Measurements from ENCODE around the gene EIF2B1. TPM values are rescaled to one million over a fixed set of nuclear protein-coding genes. Genes with fewer than 3 reads are reported as not detected.
"Not testable (repeated sequence)": the region's sequence is repeated elsewhere in the genome, so short reads cannot be mapped to it uniquely, and the experiment has no call there.

The EIF2B1 gene
- total RNA-seq, 1 donor from 2014 or later: 65.8 TPM

DNA sequence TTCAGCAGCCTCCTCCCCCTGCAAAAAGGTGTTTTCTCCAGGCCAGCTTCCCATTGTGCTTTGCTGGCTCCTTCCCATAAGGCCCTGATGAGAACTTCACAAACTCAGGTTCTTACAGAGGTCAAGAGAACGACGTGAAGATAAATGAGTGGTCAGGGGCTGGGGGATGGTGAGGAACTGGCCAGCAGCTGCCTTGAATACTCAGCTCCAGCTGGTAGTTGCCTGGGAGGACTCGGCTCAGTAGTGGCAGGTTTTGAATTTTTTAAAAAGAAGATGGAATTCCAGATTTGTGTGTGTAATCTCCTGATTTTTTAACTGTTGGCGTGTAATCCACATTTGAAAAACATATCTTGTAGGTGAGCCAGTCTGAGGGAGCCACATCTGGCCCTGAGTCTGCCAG lies 25.7 kb downstream of the EIF2B1 start:
- H3K4me3 Mint-ChIP-seq (ENCODE audit: low read depth): no peak overlapping the region
- H3K36me3 Mint-ChIP-seq (ENCODE audit: low read depth): peaks cover 79% of the 10 kb centered on the region
- H3K9me3 Mint-ChIP-seq: no peaks in the 10 kb centered on the region
- no peaks in the 10 kb centered on the region for H3K27me3 Mint-ChIP-seq (ENCODE audit: low read depth)
- no peak for DNase-seq (ENCODE audit: low spot score)
- intact Hi-C loops (cut with micrococcal nuclease): no loop called here
- peaks cover 11% of the 10 kb centered on the region for H3K4me1 Mint-ChIP-seq (ENCODE audit: low read depth)
- no peak overlapping the region for H3K27ac Mint-ChIP-seq

DNA sequence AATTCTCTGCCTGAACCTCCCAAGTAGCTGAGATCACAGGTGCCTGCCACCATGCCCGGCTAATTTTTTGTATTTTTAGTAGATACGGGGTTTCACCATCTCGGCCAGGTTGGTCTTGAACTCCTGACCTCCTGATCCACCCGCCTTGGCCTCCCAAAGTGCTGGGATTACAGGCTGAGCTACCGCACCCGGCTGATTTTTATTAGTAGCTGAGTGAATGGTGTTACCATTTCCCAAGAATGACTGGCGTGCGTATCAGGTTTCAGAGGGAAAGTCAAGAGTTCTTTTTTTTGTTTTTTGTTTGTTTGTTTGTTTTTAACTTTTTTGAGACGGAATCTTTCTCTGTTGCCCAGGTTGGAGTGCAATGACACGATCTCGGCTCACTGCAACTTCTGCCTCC lies 30.0 kb downstream of the EIF2B1 start:
- H3K4me3 Mint-ChIP-seq (ENCODE audit: low read depth); H3K9me3 Mint-ChIP-seq; DNase-seq (ENCODE audit: low spot score); H3K27ac Mint-ChIP-seq; H3K27me3 Mint-ChIP-seq (ENCODE audit: low read depth): not testable (repeated sequence)
- Mint-ChIP-seq H3K4me1 (ENCODE audit: low read depth) (peaks cover 19% of the 10 kb centered on the region), H3K36me3 (ENCODE audit: low read depth) (peaks cover 59% of the 10 kb centered on the region)
- intact Hi-C loops (cut with micrococcal nuclease): loop anchor here (2.0 to 5.0 kb wide), 2 partner anchors 15 to 371 kb away; partner anchors contain the start of genes MPHOSPH9 and MTRFR

DNA sequence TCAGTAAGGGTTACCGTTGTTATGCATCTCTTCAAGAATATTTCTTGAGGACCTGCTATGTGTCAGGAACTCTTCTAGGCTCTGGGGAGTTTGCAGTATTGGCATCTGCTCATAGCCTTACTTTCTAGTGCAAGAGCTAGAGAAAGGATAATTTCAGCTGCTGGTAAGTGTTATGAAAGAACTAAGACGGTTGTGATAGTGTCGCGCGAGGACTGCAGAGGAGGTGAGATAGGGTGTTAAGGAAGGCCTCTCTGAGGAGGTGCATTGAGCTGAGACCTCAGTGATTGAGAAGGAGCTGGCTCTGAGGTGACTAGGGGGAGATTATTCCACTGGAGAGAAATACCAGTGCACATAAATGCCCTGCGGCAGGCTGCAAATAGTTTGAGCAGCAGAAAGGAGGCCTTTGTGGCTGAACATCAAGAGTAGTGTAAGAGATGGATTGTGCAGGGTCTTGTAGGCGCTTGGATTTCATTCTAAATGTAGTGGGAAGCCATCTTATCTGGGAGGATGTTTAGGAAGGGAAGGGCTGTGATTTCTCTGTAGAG lies 30.8 kb downstream of the EIF2B1 start:
- no peak for DNase-seq (ENCODE audit: low spot score)
- intact Hi-C loops (cut with micrococcal nuclease): loop anchor here (1.0 to 5.0 kb wide), 3 partner anchors 16 to 370 kb away; partner anchors contain the start of genes EIF2B1, GTF2H3, MPHOSPH9 and MTRFR
- no peaks in the 10 kb centered on the region for H3K27me3 Mint-ChIP-seq (ENCODE audit: low read depth)

DNA sequence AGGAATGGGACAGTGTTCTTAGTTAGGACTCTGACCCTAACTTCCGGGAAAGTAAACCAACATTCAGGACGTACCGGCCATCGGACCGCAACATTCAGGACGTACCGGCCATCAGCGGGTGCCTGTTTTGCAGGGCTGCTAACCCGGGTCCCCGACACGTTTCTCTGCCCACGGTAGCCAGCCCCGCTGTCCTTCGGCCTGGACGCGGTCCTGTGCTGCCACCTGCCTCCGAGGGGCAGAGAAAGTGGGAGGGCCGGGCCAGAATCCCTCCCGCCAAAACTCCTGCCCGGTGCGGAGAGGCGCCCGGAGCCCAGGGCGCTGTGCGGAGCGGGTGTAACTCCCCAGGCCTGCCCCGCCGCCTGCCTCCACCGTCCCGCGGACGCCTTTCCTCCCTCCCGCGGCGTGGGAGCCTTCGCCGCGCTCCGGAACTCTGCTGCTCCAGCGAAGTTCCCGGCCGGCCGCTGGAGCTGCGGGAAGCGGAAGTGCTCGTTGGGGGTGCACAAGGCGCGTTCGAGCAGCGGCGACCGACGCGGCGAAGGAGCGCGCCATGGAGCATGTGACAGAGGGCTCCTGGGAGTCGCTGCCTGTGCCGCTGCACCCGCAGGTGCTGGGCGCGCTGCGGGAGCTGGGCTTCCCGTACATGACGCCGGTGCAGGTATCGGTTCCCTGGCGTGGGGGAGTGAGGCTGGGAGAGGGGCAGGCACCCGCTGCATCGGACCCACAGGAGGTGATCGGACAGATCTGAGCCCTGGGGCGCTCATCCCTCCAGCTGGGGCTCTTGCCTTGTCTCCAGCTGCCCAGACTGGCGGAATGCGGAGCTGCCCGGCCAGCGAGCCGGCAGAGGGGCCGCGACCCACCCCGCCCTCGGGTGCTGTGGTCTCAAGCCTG lies 31.6 kb downstream of the EIF2B1 start, which contains the start of gene DDX55:
TSS of gene DDX55 (plus strand) at position 498 of the 888 bp plus-strand sequence. CDS start at position 548, 50 bp downstream.
- Mint-ChIP-seq H3K4me1 (ENCODE audit: low read depth) (peaks cover 18% of the 10 kb centered on the region), H3K9me3 (no peaks in the 10 kb centered on the region), H3K36me3 (ENCODE audit: low read depth) (peaks cover 59% of the 10 kb centered on the region), H3K4me3 (ENCODE audit: low read depth) (peak within 1 kb of the TSS; percentile 96), H3K27me3 (ENCODE audit: low read depth) (no peaks in the 10 kb centered on the region), H3K27ac (peak within 1 kb of the TSS; percentile 95)
- DNase-seq (ENCODE audit: low spot score): peak; percentile 83
- intact Hi-C loops (cut with micrococcal nuclease): loop anchor here (1.0 to 5.0 kb wide), 3 partner anchors 17 to 370 kb away; partner anchors contain the start of genes EIF2B1, GTF2H3, MPHOSPH9 and MTRFR

More for the DNA sequence above, 30.8 kb downstream of the EIF2B1 start:
- H3K4me1 Mint-ChIP-seq (ENCODE audit: low read depth): peaks cover 18% of the 10 kb centered on the region
- peak overlapping the region; percentile 95 for H3K27ac Mint-ChIP-seq
- peaks cover 59% of the 10 kb centered on the region for H3K36me3 Mint-ChIP-seq (ENCODE audit: low read depth)
- no peaks in the 10 kb centered on the region for H3K9me3 Mint-ChIP-seq
- H3K4me3 Mint-ChIP-seq (ENCODE audit: low read depth): peak overlapping the region; percentile 96

DNA sequence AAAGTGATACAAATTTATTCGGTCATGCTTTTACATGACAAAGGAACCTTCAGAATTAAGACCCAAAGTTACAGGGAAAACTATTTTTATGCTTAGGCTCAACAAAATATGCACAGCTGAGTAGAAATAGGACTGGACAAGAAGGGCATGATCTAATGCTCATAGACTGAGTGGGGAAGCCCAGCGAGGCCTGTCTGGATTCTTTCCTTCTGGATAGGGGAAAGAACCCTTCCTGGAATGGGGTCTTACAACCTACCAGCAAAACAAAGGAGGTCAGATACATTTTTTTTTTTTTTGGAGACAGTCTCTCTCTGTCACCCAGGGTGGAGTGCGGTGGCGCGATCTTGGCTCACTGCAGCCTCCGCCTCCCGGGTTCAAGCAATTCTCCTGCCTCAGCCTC lies 33.8 kb downstream of the EIF2B1 start:
- peaks cover 14% of the 10 kb centered on the region for H3K4me1 Mint-ChIP-seq (ENCODE audit: low read depth)
- intact Hi-C loops (cut with micrococcal nuclease): loop anchor here (5.0 kb wide), 1 partner anchor 367 kb away; the partner anchor contains the start of genes MPHOSPH9 and MTRFR
- H3K36me3 Mint-ChIP-seq (ENCODE audit: low read depth): peaks cover 63% of the 10 kb centered on the region

DNA sequence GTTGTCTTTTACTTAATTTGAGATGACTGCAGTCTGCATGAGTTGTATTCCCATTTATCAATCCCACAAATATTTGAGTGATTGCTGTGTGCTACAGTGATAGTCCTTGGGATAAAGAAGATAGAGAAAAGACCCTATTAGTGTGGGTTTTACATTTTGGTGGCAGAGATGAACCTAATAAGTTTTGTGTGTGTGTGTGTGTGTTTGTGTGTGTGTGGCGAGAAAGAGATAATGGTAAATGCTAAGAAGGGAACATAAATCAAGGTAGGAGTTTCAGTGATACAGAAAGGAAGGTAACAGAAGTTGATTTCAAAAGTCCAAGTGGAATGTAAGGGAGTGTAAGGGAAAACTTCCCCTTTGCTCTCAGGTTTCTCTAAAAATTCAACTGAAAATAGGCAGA lies 34.2 kb downstream of the EIF2B1 start:
- peak overlapping the region; percentile 5 for H3K27ac Mint-ChIP-seq
- H3K27me3 Mint-ChIP-seq (ENCODE audit: low read depth): no peaks in the 10 kb centered on the region
- peak overlapping the region; percentile 28 for H3K4me3 Mint-ChIP-seq (ENCODE audit: low read depth)
- H3K4me1 Mint-ChIP-seq (ENCODE audit: low read depth): peaks cover 14% of the 10 kb centered on the region
- intact Hi-C loops (cut with micrococcal nuclease): no loop called here
- DNase-seq (ENCODE audit: low spot score): no peak
- H3K36me3 Mint-ChIP-seq (ENCODE audit: low read depth): peaks cover 60% of the 10 kb centered on the region
- no peaks in the 10 kb centered on the region for H3K9me3 Mint-ChIP-seq

More for the DNA sequence above, 33.8 kb downstream of the EIF2B1 start:
- peak overlapping the region; percentile 28 for H3K4me3 Mint-ChIP-seq (ENCODE audit: low read depth)
- no peak for DNase-seq (ENCODE audit: low spot score)
- no peaks in the 10 kb centered on the region for H3K27me3 Mint-ChIP-seq (ENCODE audit: low read depth)
- H3K27ac Mint-ChIP-seq: peak overlapping the region; percentile 33
- no peaks in the 10 kb centered on the region for H3K9me3 Mint-ChIP-seq

DNA sequence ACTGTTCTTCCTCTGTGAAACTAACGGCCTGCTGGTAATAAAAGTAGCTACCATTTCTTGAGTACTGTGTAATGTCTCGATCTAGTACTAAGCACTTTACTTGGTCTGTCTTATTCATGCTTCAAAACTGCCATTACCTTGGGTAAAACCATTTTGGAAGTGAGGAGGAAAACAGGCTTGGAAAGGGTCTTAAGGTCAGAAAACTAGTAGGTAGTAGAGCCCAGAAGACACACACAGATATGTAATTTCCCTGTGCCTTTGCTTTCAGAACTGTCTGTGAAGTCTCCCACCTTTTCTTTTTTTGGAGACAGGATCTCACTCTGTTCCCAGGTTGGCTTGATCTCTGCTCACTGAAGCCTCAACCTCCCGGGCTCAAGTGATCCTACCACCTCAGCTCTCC lies 35.0 kb downstream of the EIF2B1 start:
- H3K4me3 Mint-ChIP-seq (ENCODE audit: low read depth): no peak overlapping the region
- peak overlapping the region; percentile 29 for H3K27ac Mint-ChIP-seq
- no peaks in the 10 kb centered on the region for H3K9me3 Mint-ChIP-seq
- intact Hi-C loops (cut with micrococcal nuclease): no loop called here
- no peak for DNase-seq (ENCODE audit: low spot score)
- H3K27me3 Mint-ChIP-seq (ENCODE audit: low read depth): no peaks in the 10 kb centered on the region
- peaks cover 58% of the 10 kb centered on the region for H3K36me3 Mint-ChIP-seq (ENCODE audit: low read depth)
- peaks cover 14% of the 10 kb centered on the region for H3K4me1 Mint-ChIP-seq (ENCODE audit: low read depth)

DNA sequence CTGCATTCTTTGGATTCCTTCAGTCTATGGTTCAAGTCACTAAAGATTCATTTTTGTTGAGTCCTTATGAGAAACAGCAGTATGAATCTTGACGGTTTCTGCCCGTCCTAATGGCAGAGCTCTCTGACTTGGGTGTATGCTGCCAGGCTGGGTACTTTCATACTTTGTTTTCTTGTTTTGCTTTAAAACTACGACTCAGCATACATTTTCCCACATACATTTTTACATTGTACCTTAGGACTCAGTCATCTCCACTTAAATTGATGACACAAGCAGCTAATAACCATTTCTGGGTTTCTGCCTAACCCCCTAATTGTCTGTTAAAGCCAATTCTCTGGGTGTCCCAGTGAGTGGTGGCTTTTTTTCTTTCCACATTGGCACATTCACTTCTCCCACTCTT lies 36.4 kb downstream of the EIF2B1 start:
- Mint-ChIP-seq H3K4me3 (ENCODE audit: low read depth) (no peak overlapping the region), H3K36me3 (ENCODE audit: low read depth) (peaks cover 58% of the 10 kb centered on the region), H3K9me3 (no peaks in the 10 kb centered on the region), H3K27me3 (ENCODE audit: low read depth) (no peaks in the 10 kb centered on the region), H3K27ac (no peak overlapping the region), H3K4me1 (ENCODE audit: low read depth) (peaks cover 9% of the 10 kb centered on the region)
- DNase-seq (ENCODE audit: low spot score): no peak
- intact Hi-C loops (cut with micrococcal nuclease): no loop called here

DNA sequence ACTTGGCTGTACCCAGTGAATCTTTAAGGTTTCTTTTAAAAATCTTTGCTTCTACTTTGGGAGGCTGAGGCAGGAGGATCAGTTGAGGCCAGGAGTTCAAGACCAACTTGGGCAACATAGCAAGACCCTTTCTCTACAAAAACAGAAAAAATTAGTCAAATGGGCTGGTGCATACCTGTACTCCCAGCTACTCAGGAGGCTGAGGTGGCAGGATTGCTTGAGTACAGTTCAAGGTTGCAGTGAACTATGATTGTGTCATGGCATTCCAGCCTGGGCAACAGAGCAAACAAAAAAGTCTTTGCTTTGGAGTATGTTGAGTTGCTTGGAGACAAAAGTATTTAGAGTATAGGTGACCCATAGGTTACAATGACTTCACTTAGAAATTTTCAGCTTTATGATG lies 37.8 kb downstream of the EIF2B1 start:
- Mint-ChIP-seq H3K4me1 (ENCODE audit: low read depth) (peaks cover 8% of the 10 kb centered on the region), H3K9me3 (no peaks in the 10 kb centered on the region), H3K27me3 (ENCODE audit: low read depth) (no peaks in the 10 kb centered on the region), H3K4me3 (ENCODE audit: low read depth) (no peak overlapping the region), H3K27ac (no peak overlapping the region), H3K36me3 (ENCODE audit: low read depth) (peaks cover 68% of the 10 kb centered on the region)
- no peak for DNase-seq (ENCODE audit: low spot score)
- intact Hi-C loops (cut with micrococcal nuclease): no loop called here

DNA sequence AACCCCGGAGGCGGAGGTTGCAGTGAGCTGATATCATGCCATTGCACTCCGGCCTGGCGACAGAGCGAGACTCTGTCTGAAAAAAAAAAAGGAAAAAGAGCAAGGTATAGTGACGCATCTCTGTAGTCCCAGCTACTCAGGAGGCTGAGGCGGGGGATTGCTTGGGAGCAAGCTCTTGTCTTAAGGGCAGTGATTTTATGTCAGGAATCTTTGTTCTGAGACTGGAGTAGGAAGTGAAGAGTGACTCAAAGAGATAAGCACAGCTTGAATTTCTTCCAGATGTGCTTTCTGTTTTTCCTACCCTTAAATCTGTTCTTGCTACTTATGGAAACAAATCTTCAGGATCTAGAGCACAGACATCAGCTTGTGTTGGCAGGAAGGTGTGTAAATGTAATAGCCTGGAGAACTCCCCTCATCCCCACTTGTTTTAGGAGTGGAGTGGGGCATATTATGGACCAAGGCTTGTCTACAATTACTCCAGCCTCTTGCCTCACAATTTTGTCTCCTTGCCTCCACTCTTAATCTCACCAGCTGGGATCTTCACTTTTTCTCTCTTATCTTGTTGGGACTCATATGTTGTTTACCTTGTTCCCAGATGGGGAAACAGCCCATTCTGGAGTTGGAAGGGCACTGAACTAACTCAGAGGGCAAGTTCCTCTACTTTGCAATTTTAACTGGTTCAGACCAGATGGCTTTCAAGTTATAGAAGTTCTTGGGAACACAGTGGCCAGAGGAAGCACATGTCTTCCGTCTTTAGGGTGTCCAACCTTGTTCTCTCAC lies 41.6 kb downstream of the EIF2B1 start:
- intact Hi-C loops (cut with micrococcal nuclease): no loop called here
- H3K9me3 Mint-ChIP-seq: no peaks in the 10 kb centered on the region
- H3K27ac Mint-ChIP-seq: no peak overlapping the region
- DNase-seq (ENCODE audit: low spot score): no peak
- no peak overlapping the region for H3K4me3 Mint-ChIP-seq (ENCODE audit: low read depth)
- no peaks in the 10 kb centered on the region for H3K27me3 Mint-ChIP-seq (ENCODE audit: low read depth)
- peaks cover 73% of the 10 kb centered on the region for H3K36me3 Mint-ChIP-seq (ENCODE audit: low read depth)
- peaks cover 19% of the 10 kb centered on the region for H3K4me1 Mint-ChIP-seq (ENCODE audit: low read depth)

DNA sequence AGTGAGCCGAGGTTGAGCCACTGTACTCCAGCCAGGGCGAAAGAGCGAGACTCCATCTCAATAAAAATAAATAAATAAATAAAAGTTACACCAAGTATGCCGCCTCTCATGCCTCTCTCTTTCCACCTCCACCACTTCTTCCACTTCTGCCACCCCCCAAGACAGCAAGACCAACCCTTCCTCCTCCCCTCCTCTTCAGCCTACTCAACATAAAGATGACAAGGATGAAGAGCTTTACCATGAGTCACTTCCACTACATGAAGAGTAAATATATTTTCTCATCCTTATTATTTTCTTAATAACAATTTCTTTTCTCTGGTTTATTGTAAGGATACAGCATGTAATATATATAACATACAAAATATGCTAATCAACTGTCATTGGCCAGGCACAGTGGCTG lies 52.7 kb downstream of the EIF2B1 start:
- Mint-ChIP-seq H3K36me3 (ENCODE audit: low read depth) (peaks cover 8% of the 10 kb centered on the region), H3K27ac (no peak overlapping the region), H3K4me3 (ENCODE audit: low read depth) (no peak overlapping the region)

DNA sequence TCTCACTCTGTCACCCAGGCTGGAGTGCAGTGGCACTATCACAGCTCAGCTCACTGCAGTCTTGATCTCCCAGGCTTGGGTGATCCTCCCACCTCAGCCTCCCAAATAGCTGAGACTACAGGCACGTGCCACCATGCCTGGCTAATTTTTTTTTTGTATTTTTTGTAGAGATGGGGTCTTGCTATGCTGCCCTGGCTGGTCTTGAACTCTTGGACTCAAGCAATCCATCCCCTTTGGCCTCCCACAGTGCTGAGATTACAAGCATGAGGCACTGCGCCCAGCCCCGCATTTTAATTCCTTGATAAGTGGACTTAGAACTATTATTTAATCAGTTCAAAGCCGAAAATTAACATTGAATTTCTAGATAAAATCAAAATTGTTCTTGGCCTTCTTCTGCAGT lies 54.7 kb downstream of the EIF2B1 start:
- H3K27me3 Mint-ChIP-seq (ENCODE audit: low read depth); H3K4me3 Mint-ChIP-seq (ENCODE audit: low read depth); H3K4me1 Mint-ChIP-seq (ENCODE audit: low read depth); DNase-seq (ENCODE audit: low spot score); H3K36me3 Mint-ChIP-seq (ENCODE audit: low read depth); H3K9me3 Mint-ChIP-seq; H3K27ac Mint-ChIP-seq; intact Hi-C loops (cut with micrococcal nuclease): not testable (repeated sequence)

More for the DNA sequence above, 52.7 kb downstream of the EIF2B1 start:
- intact Hi-C loops (cut with micrococcal nuclease): loop anchor here (5.0 kb wide), 2 partner anchors 193 to 603 kb away; partner anchors contain the start of gene OGFOD2
- peaks cover 14% of the 10 kb centered on the region for H3K4me1 Mint-ChIP-seq (ENCODE audit: low read depth)
- no peak for DNase-seq (ENCODE audit: low spot score)
- no peaks in the 10 kb centered on the region for H3K9me3 Mint-ChIP-seq
- no peaks in the 10 kb centered on the region for H3K27me3 Mint-ChIP-seq (ENCODE audit: low read depth)

Data from activated T-helper 2 cell treated with anti-CD3 and anti-CD28 coated beads, Interferon-gamma antibody, Interleukin-2, Interleukin-4, amounts not matched to agents 10 μg/mL and 5 μg/mL and 100 μg/mL, durations not matched to agents 14 hours and 24 hours and 36 hours (primary cell).